C4-2B (cell line): ENCODE data around the gene ROS1.

ENCODE experiments used
- H3K27ac ChIP-seq: fragments of 450-650 bp; 2 replicates; pipeline ENCODE4 v1.5.1; 2017
- ZFX ChIP-seq: fragments of 450-650 bp; IDR thresholded peaks from 2 replicates; pipeline ENCODE4 v1.6.1; 2017
- TF ChIP-seq, protein P1 (sequence below): fragments of 450-650 bp; conservative IDR thresholded peaks from 2 replicates; pipeline ENCODE4 v1.5.1; 2017; ENCODE audit warnings: mild to moderate bottlenecking

The ROS1 gene

DNA sequence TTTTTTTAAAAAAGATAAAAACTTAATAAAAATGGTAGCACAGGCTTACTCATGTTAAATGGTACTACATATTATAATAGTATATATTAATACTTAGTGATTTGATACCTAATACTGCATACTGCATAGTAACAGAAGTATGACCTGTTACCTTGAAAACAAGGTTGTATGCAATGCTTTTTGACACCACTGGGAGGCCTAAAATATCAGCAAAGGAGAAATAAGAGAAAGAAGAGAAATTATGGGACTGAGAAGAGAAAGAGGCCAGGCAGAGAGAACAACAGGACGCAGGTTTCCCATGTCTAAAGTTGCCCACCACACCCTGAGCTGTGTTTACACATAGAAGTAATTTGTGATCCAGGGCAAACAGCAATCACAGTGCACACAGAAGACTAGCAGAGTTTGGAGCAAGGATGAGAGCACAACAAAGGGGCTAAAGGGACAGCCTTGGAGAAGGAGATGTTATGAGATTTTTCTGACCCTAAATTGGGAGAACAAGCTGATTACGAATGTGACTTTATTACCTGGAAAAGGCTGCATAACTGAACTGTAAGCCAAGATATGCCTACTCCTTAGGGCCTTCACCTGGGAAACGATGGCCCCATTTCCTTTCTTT is 73.2 kb downstream of the ROS1 start:
- no peak for TF ChIP-seq ZFX
- TF ChIP-seq, protein P1, sequence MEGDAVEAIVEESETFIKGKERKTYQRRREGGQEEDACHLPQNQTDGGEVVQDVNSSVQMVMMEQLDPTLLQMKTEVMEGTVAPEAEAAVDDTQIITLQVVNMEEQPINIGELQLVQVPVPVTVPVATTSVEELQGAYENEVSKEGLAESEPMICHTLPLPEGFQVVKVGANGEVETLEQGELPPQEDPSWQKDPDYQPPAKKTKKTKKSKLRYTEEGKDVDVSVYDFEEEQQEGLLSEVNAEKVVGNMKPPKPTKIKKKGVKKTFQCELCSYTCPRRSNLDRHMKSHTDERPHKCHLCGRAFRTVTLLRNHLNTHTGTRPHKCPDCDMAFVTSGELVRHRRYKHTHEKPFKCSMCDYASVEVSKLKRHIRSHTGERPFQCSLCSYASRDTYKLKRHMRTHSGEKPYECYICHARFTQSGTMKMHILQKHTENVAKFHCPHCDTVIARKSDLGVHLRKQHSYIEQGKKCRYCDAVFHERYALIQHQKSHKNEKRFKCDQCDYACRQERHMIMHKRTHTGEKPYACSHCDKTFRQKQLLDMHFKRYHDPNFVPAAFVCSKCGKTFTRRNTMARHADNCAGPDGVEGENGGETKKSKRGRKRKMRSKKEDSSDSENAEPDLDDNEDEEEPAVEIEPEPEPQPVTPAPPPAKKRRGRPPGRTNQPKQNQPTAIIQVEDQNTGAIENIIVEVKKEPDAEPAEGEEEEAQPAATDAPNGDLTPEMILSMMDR = peak; percentile 49
- H3K27ac ChIP-seq = no peak overlapping the region

DNA sequence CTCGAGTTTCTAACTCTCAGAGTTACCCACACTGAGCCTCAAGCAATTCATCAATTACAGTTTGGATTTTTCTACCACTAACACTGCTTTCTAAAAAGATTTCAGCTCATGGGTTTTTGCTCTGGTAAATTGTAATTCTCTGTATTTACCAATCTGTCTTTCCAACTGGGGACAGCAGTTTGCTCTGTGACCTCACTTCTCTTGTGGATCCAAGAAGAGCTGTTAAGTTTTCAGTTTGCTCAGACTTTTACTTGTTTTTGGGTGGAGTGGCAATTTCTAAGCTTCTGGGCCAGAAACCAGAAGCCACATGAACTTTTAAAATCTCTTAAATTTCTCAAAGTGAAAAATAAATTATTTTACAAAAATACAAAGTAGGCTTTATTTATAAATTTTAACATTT is 74.2 kb downstream of the ROS1 start:
- no peak overlapping the region for H3K27ac ChIP-seq
- TF ChIP-seq, protein P1 = no peak
- no peak for TF ChIP-seq ZFX

DNA sequence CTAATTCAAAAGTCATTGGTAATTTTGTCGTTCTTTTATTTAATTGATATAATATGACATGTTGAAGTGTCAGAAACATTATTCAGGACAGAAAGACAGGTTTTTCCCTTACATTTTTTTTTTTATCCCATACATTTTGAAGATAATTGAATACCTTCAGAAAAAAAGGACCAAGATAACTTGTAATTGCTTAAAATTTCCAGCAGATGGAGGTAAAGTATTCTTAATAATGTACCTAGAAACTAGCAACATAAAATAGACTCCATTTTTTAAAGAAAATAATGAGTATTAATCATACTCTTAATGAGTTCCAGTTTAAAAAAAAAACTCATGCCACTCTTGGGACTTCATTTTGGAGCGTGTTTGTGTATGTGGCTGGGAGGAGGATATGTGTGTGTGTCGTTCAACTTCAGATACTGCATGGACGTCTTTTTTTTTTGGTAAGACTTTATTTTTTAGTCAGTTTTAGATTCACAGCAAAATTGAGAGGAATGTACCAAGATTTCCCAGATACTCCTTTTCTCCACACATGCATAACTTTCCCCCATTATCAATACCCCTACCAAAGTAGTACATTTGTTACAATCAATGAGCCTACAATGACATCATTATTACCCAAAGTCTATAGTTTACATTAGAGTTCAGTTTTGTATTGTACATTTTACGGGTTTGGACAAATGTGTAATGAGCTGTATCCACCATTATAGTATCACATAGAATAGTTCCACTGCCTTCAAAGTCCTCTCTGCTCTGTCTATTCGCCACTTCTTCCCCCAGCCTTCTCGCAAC is 79.4 kb downstream of the ROS1 start:
- no peak overlapping the region for H3K27ac ChIP-seq
- no peak for TF ChIP-seq ZFX
- TF ChIP-seq, protein P1 = peak; percentile 57

DNA sequence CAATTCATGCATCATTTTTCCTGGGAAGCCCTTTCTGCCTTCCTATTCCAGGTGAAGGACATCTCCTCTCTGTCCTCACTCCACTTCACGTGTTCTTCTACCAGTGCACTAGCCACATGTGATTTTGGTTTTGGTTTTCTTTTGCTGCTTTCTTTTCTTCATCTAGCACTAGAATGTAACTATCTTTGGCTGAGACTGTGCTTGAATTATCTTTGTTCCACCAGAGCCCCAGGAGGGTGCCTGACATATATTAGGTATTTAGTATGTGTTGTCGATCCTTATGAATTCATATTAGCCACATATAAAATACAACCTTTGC is 80.5 kb downstream of the ROS1 start:
- no peak overlapping the region for H3K27ac ChIP-seq
- TF ChIP-seq, protein P1 = no peak
- no peak for TF ChIP-seq ZFX

DNA sequence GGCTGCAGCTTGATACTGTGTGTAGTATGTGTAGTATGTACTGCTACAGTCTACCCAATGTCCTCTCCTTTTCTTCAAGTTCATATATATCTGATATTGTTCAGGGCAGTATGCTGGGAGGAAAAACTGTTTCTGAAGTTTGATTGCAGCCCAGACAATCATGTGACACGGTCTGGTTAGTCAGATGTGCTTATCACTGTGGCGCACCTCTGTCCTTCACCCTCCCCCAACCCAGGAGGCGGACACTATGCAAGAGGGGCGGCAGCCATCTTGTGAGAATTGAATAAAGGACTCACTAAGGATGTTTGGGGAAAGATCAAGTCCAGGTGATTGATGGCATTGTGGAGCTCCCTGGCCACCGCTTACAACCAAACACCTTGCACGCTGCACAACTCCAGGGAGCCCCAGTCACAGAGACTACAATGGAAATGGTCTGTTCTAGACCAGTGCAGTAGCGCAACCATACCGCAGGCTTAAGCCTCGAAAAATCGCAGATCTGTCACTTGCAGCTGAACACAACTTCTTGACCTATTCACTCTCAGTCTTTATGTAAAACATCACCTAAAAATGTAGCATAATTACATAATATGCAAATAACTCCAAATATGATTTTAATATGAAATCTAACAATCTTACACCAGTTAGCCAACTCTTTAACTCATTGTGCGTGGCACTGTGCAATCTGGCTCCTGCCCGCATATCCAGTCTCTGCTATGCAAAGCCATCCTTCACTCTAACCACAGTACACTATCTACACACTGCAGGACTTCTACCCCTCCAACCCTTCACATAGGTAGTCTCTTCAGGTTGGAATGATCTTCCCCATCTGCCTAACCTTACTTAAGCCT is 81.1 kb downstream of the ROS1 start:
- no peak overlapping the region for H3K27ac ChIP-seq
- no peak for TF ChIP-seq ZFX
- TF ChIP-seq, protein P1 = no peak

DNA sequence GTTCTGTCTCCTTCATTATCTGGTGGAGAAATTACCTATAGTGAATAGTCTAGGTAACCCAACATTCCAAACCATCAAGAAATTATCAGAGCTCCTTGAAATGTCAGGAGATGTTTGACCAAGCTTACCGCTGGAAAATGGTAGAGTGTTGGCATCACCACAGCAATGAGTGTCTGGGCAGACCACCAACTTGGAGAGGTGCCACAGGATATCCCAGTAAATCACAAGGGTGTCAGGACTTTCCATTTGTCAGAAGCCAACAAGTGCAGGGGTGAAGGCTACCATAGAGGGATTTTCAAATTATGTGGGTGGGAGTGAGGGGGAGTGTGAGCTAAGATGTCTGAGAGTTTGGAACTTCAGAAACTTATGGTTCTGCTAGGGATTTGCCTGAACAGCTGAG is 87.2 kb downstream of the ROS1 start:
- TF ChIP-seq, protein P1 = no peak
- TF ChIP-seq ZFX = no peak

DNA sequence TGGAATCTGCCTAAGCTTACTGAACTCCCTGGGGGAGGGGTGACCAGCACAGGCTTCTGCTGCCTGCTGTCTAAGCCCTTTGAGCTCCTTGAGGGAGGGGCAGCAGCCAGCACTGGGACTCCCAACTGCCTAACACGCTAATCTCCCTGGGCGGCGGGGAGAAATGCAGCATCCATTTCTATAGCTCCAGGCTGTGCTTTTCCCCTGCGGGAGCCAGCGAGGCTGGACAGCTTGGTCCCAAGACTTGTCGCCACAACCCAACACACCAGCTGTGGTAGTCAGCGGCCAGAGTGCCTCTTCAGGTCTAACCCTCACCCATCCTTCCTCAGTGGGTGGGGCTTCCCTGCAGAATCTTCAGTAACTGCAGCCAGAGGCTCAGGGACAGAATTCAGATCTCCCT is 95.8 kb downstream of the ROS1 start:
- H3K27ac ChIP-seq = no peak overlapping the region
- TF ChIP-seq, protein P1 = no peak

More for the DNA sequence above, 87.2 kb downstream of the ROS1 start:
- H3K27ac ChIP-seq = no peak overlapping the region
